ENCODE results near the gene NOS1AP.

NOS1AP gene

DNA sequence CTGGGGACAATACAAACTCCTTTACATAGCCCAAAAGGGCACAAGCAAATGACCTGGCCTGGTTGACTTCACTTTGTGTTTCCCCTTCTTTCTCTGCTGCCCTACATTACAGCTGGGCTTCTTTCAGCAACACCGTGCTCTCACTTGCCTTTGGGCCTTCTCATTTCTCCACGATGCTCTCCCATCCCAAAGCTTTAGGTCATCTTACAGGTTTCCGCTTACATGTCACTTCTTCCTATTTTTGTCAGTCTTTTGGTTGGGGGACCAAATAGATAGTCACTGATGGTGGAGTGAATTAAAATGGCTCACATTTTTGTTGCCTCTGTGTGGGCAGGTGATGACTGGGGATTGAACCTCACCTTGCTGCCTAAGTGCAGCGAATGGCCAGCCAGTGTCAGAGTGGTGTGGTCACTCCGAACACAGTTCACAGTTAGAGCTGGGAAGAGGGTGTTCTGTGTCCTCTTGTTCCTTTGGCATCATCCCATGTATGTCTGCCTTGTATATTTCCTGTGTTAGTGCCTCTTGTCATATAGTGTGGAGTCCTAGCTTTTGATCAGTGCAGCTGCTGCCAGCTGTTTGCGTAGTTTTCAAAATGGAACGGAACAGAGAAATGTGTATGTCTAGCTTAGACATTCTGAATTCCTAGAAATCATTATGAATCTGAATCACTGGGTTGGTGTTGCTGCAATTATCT is 134.8 kb downstream of the NOS1AP start:
- no peak for DNase-seq
- Mint-ChIP-seq H3K27ac (no peak overlapping the region), H3K27me3 (peaks cover 20% of the 10 kb centered on the region), H3K36me3 (ENCODE audit: low read depth) (no peaks in the 10 kb centered on the region), H3K4me1 (ENCODE audit: low read depth) (no peaks in the 10 kb centered on the region), H3K9me3 (no peaks in the 10 kb centered on the region), H3K4me3 (no peak overlapping the region)

DNA sequence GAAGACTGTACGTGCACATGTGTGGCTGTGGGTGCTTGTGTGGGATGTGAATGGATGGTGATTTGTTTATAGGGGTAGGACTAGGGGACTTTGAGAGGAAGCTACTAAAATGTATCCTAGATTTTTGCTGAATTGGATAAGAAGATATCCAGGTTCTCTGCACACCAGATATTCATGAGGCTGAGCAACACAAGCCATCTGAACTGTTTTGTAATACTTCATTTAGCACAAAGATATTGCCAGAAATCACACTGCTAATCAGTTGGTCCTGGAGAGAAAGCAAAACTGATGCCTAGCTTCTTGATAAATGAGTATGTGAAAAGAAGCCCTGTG is 135.3 kb downstream of the NOS1AP start:
- no peak for DNase-seq
- H3K27ac Mint-ChIP-seq = no peak overlapping the region

DNA sequence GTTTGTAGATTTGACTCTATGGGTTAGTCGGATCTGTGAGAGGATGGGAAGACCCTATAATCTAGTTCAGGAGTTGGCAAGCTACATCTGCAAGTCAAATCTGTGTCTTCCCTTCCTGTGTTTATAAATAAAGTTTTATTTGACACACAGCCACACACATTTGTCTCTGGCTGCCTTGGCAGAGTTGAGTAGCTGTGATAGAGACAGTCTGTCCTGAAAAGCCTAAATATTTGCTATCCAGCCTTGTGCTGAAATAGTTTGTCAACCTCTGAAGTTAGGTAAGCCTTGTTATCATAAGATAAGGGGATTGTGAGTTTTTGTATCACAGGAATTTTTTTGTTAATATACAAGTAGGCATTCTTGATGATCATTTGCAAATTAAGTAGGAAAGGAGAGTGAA is 136.8 kb downstream of the NOS1AP start:
- no peak overlapping the region for H3K27ac Mint-ChIP-seq
- DNase-seq = no peak
- H3K36me3 Mint-ChIP-seq (ENCODE audit: low read depth) = no peaks in the 10 kb centered on the region
- no peaks in the 10 kb centered on the region for H3K4me1 Mint-ChIP-seq (ENCODE audit: low read depth)
- no peak overlapping the region for H3K4me3 Mint-ChIP-seq
- peaks cover 26% of the 10 kb centered on the region for H3K27me3 Mint-ChIP-seq
- no peaks in the 10 kb centered on the region for H3K9me3 Mint-ChIP-seq

More for the DNA sequence above, 135.3 kb downstream of the NOS1AP start:
- Mint-ChIP-seq H3K4me3 (no peak overlapping the region), H3K27me3 (peaks cover 21% of the 10 kb centered on the region), H3K9me3 (no peaks in the 10 kb centered on the region), H3K4me1 (ENCODE audit: low read depth) (no peaks in the 10 kb centered on the region), H3K36me3 (ENCODE audit: low read depth) (no peaks in the 10 kb centered on the region)

DNA sequence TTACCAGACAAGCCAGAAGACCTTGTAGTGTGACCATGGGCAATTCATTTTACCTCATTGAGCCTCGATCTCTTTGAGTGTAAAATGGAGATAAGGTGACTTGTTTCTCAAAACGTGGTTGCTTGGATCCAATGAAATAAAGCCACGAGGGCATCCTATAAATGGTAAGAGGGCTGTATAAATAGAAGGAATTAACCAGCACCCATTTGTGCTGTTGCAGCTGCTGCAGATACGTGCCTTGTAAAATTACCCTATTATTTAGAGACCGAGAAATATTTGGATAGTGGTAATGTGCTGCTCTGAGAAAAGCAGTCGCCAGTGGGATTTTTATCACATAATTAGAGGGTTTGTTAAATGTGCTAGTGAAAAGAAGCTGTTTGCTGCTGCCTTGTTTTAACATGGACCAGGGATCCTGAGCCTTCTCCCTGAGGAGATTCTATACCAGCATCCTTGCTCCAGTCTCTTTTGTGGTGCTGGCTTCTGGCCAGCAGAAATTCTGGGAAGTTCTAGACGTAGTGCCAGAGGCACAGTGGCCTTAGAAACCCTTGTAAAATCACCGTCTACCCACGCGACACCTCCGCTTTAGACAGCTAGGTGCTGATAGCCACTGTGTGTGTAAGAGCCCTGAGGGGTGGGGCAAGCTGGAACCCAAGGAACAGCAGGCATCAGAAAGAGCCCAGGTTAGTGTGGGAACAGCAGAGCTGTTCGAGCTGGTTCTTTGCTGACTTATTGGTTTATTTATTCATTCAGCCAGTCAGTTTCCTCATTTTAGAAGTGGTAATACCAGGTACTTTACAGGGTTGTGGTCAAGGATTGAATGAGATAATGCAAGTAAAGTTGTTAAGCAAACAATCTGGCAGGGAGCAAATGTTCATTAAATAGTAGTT is 137.5 kb downstream of the NOS1AP start:
- no peak for DNase-seq
- Mint-ChIP-seq H3K27me3 (peaks cover 25% of the 10 kb centered on the region), H3K4me3 (no peak overlapping the region), H3K36me3 (ENCODE audit: low read depth) (no peaks in the 10 kb centered on the region), H3K4me1 (ENCODE audit: low read depth) (no peaks in the 10 kb centered on the region), H3K27ac (no peak overlapping the region), H3K9me3 (no peaks in the 10 kb centered on the region)

GRCh38 chr1:162207862-162208261 is 138.4 kb downstream of the NOS1AP start:
- Mint-ChIP-seq H3K27ac (no peak overlapping the region), H3K36me3 (ENCODE audit: low read depth) (no peaks in the 10 kb centered on the region), H3K4me1 (ENCODE audit: low read depth) (no peaks in the 10 kb centered on the region), H3K4me3 (no peak overlapping the region), H3K9me3 (no peaks in the 10 kb centered on the region), H3K27me3 (peaks cover 23% of the 10 kb centered on the region)
- no peak for DNase-seq

- H3K27me3 Mint-ChIP-seq = peaks cover 20% of the 10 kb centered on the region
- H3K4me1 Mint-ChIP-seq (ENCODE audit: low read depth) = no peaks in the 10 kb centered on the region
- no peak overlapping the region for H3K27ac Mint-ChIP-seq
- no peaks in the 10 kb centered on the region for H3K9me3 Mint-ChIP-seq
- H3K36me3 Mint-ChIP-seq (ENCODE audit: low read depth) = no peaks in the 10 kb centered on the region
- H3K4me3 Mint-ChIP-seq = no peak overlapping the region
- no peak for DNase-seq
Observed at GRCh38 chr1:162210196-162210595, 140.7 kb downstream of the NOS1AP start.

DNA sequence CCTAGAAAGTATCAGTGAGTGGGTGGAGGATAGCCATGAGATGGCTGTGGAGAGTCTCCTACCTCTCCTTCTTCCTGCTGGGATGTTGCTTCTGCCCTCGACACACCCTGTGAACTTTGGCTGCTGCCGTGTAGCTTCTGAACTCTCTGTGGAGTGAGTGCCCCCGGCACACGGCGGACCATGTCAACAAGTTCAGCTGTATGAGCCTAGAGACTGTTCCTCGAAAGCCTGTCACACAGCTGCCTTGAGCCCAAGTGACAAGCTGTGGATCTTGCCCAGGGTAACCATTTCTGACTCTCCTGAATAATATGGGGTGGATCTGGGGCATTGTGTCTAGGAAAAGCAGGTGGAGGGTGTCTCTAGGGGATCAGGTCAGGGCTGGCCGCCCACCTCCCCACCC is 143.2 kb downstream of the NOS1AP start:
- H3K27ac Mint-ChIP-seq = no peak overlapping the region
- no peak for DNase-seq
- no peaks in the 10 kb centered on the region for H3K36me3 Mint-ChIP-seq (ENCODE audit: low read depth)
- H3K4me3 Mint-ChIP-seq = no peak overlapping the region
- H3K27me3 Mint-ChIP-seq = peaks cover 22% of the 10 kb centered on the region
- no peaks in the 10 kb centered on the region for H3K9me3 Mint-ChIP-seq
- no peaks in the 10 kb centered on the region for H3K4me1 Mint-ChIP-seq (ENCODE audit: low read depth)

GRCh38 chr1:162213281-162213912 is 143.9 kb downstream of the NOS1AP start:
- Mint-ChIP-seq H3K4me3 (no peak overlapping the region), H3K4me1 (ENCODE audit: low read depth) (no peaks in the 10 kb centered on the region), H3K36me3 (ENCODE audit: low read depth) (no peaks in the 10 kb centered on the region), H3K27me3 (peaks cover 20% of the 10 kb centered on the region), H3K9me3 (no peaks in the 10 kb centered on the region), H3K27ac (no peak overlapping the region)
- no peak for DNase-seq

DNA sequence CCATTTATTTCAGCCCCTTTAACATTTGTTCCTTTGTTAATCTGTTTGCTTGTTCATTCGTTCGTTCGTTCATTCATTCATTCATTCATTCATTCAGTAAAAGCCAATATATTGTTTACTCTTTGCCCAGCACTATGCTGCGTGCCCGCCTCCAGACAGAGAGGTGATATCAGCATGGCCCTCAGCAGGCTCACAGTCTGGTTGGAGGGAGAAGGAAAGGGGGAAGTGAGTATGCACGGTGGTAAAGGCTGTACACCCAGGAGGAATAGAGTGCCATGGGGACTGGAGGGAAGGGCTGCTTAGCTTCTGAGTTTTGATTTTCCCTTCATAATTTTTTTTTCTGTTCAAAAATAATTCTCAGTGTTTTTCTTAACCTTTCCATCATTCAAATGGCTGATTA is 144.7 kb downstream of the NOS1AP start:
- Mint-ChIP-seq H3K9me3 (no peaks in the 10 kb centered on the region), H3K27ac (no peak overlapping the region), H3K36me3 (ENCODE audit: low read depth) (no peaks in the 10 kb centered on the region), H3K27me3 (peaks cover 19% of the 10 kb centered on the region), H3K4me3 (no peak overlapping the region), H3K4me1 (ENCODE audit: low read depth) (no peaks in the 10 kb centered on the region)
- DNase-seq = no peak

- Mint-ChIP-seq H3K9me3 (no peaks in the 10 kb centered on the region), H3K27me3 (peaks cover 17% of the 10 kb centered on the region), H3K36me3 (ENCODE audit: low read depth) (no peaks in the 10 kb centered on the region), H3K4me1 (ENCODE audit: low read depth) (no peaks in the 10 kb centered on the region), H3K4me3 (no peak overlapping the region), H3K27ac (no peak overlapping the region)
- no peak for DNase-seq
Observed at GRCh38 chr1:162215902-162216301, 146.4 kb downstream of the NOS1AP start.

DNA sequence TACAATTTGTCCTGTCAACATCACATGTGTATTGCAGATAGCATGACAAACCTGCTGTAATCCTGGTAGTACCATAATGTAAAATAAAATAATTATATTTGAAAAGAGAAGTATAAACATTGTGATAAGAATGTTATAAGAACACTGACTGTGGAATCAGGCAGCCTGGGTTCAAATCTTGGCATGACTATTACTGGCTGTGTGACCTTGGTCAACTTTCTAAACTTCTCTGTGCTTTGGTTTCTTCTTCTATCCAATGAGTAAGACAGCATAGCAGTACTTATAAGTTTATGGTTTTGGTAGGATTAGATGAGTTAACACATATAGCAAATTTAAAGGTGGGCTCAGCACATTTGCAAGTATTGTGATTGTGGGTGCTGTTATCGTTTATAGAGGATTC is 147.1 kb downstream of the NOS1AP start:
- H3K4me3 Mint-ChIP-seq = no peak overlapping the region
- peaks cover 16% of the 10 kb centered on the region for H3K27me3 Mint-ChIP-seq

DNA sequence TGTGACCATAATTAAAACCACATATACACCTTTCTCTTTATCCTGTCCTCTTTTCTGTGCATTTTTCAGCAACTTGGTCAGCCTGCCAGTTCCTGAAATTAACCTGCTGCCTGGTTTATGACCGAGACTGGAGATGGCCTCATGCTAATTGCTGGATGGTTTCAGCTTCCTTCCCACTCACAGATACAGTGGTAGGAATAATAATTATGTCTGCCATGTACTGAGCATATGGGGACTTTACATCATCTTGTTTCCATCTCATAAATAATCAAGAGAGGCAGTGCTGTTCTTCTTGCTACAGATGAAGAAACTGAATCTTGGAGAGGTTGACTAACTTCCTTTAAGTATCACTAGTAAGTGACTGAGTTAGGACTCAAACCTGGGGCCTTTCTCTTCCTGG is 148.2 kb downstream of the NOS1AP start:
- no peaks in the 10 kb centered on the region for H3K9me3 Mint-ChIP-seq
- DNase-seq = no peak
- H3K27me3 Mint-ChIP-seq = peaks cover 15% of the 10 kb centered on the region
- no peak overlapping the region for H3K27ac Mint-ChIP-seq
- H3K4me1 Mint-ChIP-seq (ENCODE audit: low read depth) = no peaks in the 10 kb centered on the region
- no peak overlapping the region for H3K4me3 Mint-ChIP-seq
- H3K36me3 Mint-ChIP-seq (ENCODE audit: low read depth) = no peaks in the 10 kb centered on the region

More for the DNA sequence above, 147.1 kb downstream of the NOS1AP start:
- Mint-ChIP-seq H3K9me3 (no peaks in the 10 kb centered on the region), H3K36me3 (ENCODE audit: low read depth) (no peaks in the 10 kb centered on the region), H3K4me1 (ENCODE audit: low read depth) (no peaks in the 10 kb centered on the region), H3K27ac (no peak overlapping the region)
- DNase-seq = no peak

GRCh38 chr1:162218546-162218945 is 149.1 kb downstream of the NOS1AP start:
- no peaks in the 10 kb centered on the region for H3K9me3 Mint-ChIP-seq
- H3K4me3 Mint-ChIP-seq = no peak overlapping the region
- no peaks in the 10 kb centered on the region for H3K4me1 Mint-ChIP-seq (ENCODE audit: low read depth)
- H3K36me3 Mint-ChIP-seq (ENCODE audit: low read depth) = no peaks in the 10 kb centered on the region
- no peak for DNase-seq
- peak overlapping the region; percentile 26 for H3K27ac Mint-ChIP-seq
- H3K27me3 Mint-ChIP-seq = peaks cover 20% of the 10 kb centered on the region

DNA sequence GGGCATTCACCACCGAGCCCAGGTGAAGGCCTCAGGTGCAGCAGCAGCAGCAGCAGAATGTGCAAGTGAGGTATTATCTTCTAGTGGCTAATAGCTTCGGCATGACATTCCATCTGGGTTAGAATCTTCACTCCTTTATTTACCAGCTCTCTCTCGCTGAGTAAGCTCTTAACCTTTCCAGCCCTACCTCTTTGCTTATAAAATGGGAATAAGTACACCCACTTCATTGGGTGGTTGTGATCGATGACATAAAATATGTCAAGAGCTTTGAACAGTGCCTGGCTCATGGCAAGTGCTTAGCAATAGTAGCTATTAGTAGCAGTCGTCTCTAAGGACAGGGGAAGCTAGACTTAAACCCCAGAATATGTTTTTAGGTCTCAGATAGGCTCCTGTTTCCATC is 149.5 kb downstream of the NOS1AP start:
- Mint-ChIP-seq H3K36me3 (ENCODE audit: low read depth) (no peaks in the 10 kb centered on the region), H3K27ac (no peak overlapping the region), H3K4me1 (ENCODE audit: low read depth) (no peaks in the 10 kb centered on the region), H3K9me3 (no peaks in the 10 kb centered on the region), H3K4me3 (no peak overlapping the region), H3K27me3 (peaks cover 20% of the 10 kb centered on the region)
- DNase-seq = no peak

DNA sequence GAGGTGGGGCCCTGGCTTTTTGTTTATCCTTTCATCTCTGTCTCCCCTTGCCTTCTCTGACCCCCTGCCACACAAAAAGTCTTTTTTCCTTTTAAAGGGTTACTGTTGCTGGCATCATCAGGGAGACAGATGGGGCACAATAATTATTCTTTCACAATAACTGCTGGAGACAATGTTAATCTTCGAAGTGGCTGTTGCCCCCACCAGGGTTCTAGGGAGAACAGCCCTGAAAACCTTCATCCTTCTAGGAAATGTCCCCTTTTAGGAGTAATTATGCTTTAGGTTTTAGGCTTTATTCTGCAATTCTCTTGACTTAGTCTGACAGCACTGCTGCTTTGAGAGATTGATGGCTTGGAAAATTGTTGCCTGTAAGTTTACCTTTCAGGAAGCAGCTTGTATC is 150.0 kb downstream of the NOS1AP start:
- H3K27me3 Mint-ChIP-seq = peaks cover 20% of the 10 kb centered on the region
- no peaks in the 10 kb centered on the region for H3K36me3 Mint-ChIP-seq (ENCODE audit: low read depth)
- H3K9me3 Mint-ChIP-seq = no peaks in the 10 kb centered on the region
- no peak for DNase-seq
- H3K4me1 Mint-ChIP-seq (ENCODE audit: low read depth) = no peaks in the 10 kb centered on the region
- H3K27ac Mint-ChIP-seq = no peak overlapping the region
- H3K4me3 Mint-ChIP-seq = no peak overlapping the region

Measured in activated T-cell treated with anti-CD3 and anti-CD28 coated beads, Interleukin-2, amount 50 U/mL, for 24 hours (primary cell).